HG02840 (cell line): ENCODE measurements around the gene RPLP2.

ENCODE experiments used
- ATAC-seq: cut with Tn5 transposase; IDR thresholded peaks from one replicate; pipeline ENCODE4 v1.9.1; 2021; ENCODE audit warnings: mild to moderate bottlenecking, moderate library complexity, moderate number of reproducible peaks; ENCODE audit not compliant: unreplicated experiment, low FRiP score

Gene RPLP2

GRCh38 chr11:802693-803466 is 6.9 kb upstream of the RPLP2 start:
- no peak for ATAC-seq

GRCh38 chr11:803467-803742 is 6.4 kb upstream of the RPLP2 start:
- no peak for ATAC-seq

GRCh38 chr11:803770-804598 is 5.8 kb upstream of the RPLP2 start:
- no peak for ATAC-seq

- ATAC-seq, result no peak
Measured at GRCh38 chr11:804599-804964, 5.2 kb upstream of the RPLP2 start.

GRCh38 chr11:808427-809286 is 1.1 kb upstream of the RPLP2 start:
- ATAC-seq, result no peak

- no peak for ATAC-seq
Measured at GRCh38 chr11:810040-810567, 337 bp downstream of the RPLP2 start.

- ATAC-seq, result no peak
Measured at GRCh38 chr11:811446-812245, 1.9 kb downstream of the RPLP2 start.

GRCh38 chr11:812390-812789 is 2.6 kb downstream of the RPLP2 start:
- no peak for ATAC-seq

GRCh38 chr11:813072-813455 is 3.3 kb downstream of the RPLP2 start:
- no peak for ATAC-seq

GRCh38 chr11:813456-814096 is 3.8 kb downstream of the RPLP2 start:
- ATAC-seq, result no peak

GRCh38 chr11:815675-816432 is 6.1 kb downstream of the RPLP2 start:
- no peak for ATAC-seq

GRCh38 chr11:816433-816779 is 6.6 kb downstream of the RPLP2 start:
- no peak for ATAC-seq

GRCh38 chr11:818396-819128 is 8.8 kb downstream of the RPLP2 start, which contains the start of gene PNPLA2:
Gene PNPLA2 (plus strand): TSS chr11:818914. CDS start chr11:819719, 805 bp downstream.
- no peak for ATAC-seq

GRCh38 chr11:819129-819931 is 9.6 kb downstream of the RPLP2 start:
- peak; percentile 62 for ATAC-seq

- ATAC-seq, result peak; percentile 53
Measured at GRCh38 chr11:819943-820649, 10.3 kb downstream of the RPLP2 start.

- ATAC-seq, result no peak
Measured at GRCh38 chr11:820655-821511, 11.1 kb downstream of the RPLP2 start.
